SKM-1 treated with dmso at 0.1 percent for 144 hours (cell line): ENCODE data around the gene BANK1.

ENCODE experiments used
- DNase-seq: peaks from one replicate; lab custom pipeline; 2025; ENCODE audit not compliant: unreplicated experiment; lab: John Stamatoyannopoulos, UW

Gene BANK1

GRCh38 chr4:102007959-102008425 is 217.5 kb downstream of the BANK1 start:
- no peak for DNase-seq

GRCh38 chr4:102008711-102009110 is 218.2 kb downstream of the BANK1 start:
- DNase-seq, result no peak

- no peak for DNase-seq
Measured at GRCh38 chr4:102022343-102022742, 231.8 kb downstream of the BANK1 start.

- DNase-seq, result no peak
Measured at GRCh38 chr4:102027961-102028360, 237.4 kb downstream of the BANK1 start.

GRCh38 chr4:102031406-102031805 is 240.9 kb downstream of the BANK1 start:
- DNase-seq, result peak; percentile 46

GRCh38 chr4:102036016-102036415 is 245.5 kb downstream of the BANK1 start:
- no peak for DNase-seq

- no peak for DNase-seq
Measured at GRCh38 chr4:102036619-102037376, 246.3 kb downstream of the BANK1 start.

- no peak for DNase-seq
Measured at GRCh38 chr4:102037566-102037965, 247.0 kb downstream of the BANK1 start.

- DNase-seq, result no peak
Measured at GRCh38 chr4:102042871-102043802, 252.6 kb downstream of the BANK1 start.

GRCh38 chr4:102047616-102048015 is 257.1 kb downstream of the BANK1 start:
- DNase-seq, result no peak

- DNase-seq, result no peak
Measured at GRCh38 chr4:102055805-102056204, 265.3 kb downstream of the BANK1 start.

GRCh38 chr4:102057122-102057521 is 266.6 kb downstream of the BANK1 start:
- no peak for DNase-seq

GRCh38 chr4:102061133-102061532 is 270.6 kb downstream of the BANK1 start:
- DNase-seq, result no peak

GRCh38 chr4:102064747-102065442 is 274.4 kb downstream of the BANK1 start:
- DNase-seq, result no peak

GRCh38 chr4:102076622-102077021 is 286.1 kb downstream of the BANK1 start:
- DNase-seq, result no peak

GRCh38 chr4:102080184-102080583 is 289.7 kb downstream of the BANK1 start:
- no peak for DNase-seq

- DNase-seq, result no peak
Measured at GRCh38 chr4:102089850-102090621, 299.5 kb downstream of the BANK1 start.

GRCh38 chr4:102091656-102092055 is 301.1 kb downstream of the BANK1 start:
- no peak for DNase-seq

GRCh38 chr4:102094481-102094880 is 304.0 kb downstream of the BANK1 start:
- DNase-seq, result no peak

GRCh38 chr4:102103368-102103767 is 312.8 kb downstream of the BANK1 start:
- no peak for DNase-seq

- DNase-seq, result no peak
Measured at GRCh38 chr4:102104278-102104677, 313.7 kb downstream of the BANK1 start.
